NCI-H1092 (cell line): Measurements from ENCODE around the gene RALB.
"Not testable (repeated sequence)": the region's sequence is repeated elsewhere in the genome, so short reads cannot be mapped to it uniquely, and the experiment has no call there.

Experiments
- DNase-seq: peaks from one replicate; lab custom pipeline; 2025; lab: John Stamatoyannopoulos, UW

Gene RALB

DNA sequence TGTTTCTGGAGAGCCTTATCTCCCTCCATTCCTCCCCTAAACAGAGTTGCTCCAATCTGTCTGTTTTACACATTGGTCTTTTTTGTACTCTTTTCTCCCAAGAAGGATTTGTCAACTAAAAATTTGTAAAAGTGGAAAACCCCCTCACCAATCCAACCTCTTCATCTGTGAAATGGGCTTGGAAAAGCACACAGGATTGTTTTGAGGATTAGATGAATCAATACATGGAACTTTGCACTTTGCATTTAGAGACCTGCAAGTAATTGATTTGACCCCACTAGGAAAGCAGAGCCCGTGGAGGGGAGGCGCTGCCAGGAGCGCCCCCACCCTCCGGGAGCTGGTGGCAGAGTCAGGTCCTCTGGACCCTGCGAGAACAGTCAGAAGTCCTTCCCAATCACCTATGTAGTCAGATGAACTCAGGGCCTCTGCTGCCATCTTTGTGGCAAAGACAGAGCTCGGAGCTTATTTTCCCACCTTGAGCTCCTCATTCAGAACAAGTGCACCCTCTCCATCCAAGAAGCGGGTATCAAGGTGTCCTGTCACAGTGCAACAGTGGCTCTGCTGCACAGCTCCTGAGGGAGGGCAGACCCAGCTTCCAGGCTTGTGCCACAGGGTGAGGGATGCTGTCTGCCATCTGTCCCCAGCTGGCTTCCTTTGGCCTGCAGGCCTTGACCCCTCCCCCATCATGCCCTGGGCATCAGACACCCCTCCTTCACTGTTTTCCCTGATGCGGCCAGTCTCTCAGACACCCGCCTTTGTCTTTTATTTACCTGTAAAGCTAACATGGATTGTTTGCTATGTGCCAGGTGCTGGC lies 27.7 kb upstream of the RALB start:
- DNase-seq = no peak

DNA sequence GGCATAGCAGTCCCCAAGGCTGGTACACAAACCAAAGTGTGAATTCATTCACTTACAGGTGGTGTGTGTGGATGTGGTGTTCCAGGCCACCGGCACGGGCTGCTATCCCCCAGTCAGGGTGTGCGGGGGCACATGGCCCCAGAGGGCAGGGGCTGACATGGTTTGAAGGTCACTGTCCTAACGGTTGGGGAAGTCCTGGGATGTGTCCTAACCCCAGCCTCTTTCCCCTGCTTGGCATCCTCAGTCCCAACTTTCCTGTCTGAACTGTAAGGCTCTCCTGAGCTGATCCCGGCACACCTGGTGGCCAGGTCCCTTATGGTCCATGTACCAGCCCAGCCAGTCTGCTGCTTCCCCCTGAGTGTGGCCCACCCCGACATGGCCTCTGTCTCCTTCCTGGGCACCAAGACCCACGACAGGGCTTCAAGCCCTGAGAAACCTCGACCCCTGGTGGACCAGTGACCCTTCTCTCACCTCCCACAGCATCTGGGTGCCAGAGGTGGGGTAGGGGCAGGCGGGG lies 27.0 kb upstream of the RALB start:
- DNase-seq = no peak

DNA sequence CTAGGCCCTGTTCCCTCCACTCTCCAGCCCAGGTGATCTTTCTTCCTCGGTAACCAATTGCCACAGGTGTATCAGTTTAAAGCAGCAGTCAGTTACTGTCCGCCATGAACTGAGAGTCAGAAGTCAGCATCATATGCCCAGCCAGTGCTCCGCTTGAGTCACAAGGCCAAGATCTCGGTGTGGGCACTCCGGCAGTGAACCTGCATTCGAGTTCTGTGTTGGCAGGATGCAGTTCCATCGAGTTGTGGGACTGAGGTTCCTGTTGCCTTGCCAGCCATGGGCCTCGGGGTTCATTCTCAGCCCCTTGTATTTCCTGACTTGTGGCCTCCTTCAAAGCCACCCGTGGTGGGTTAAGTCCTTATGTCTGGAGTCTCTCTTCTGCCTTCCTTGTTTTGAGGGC lies 26.3 kb upstream of the RALB start:
- no peak for DNase-seq

DNA sequence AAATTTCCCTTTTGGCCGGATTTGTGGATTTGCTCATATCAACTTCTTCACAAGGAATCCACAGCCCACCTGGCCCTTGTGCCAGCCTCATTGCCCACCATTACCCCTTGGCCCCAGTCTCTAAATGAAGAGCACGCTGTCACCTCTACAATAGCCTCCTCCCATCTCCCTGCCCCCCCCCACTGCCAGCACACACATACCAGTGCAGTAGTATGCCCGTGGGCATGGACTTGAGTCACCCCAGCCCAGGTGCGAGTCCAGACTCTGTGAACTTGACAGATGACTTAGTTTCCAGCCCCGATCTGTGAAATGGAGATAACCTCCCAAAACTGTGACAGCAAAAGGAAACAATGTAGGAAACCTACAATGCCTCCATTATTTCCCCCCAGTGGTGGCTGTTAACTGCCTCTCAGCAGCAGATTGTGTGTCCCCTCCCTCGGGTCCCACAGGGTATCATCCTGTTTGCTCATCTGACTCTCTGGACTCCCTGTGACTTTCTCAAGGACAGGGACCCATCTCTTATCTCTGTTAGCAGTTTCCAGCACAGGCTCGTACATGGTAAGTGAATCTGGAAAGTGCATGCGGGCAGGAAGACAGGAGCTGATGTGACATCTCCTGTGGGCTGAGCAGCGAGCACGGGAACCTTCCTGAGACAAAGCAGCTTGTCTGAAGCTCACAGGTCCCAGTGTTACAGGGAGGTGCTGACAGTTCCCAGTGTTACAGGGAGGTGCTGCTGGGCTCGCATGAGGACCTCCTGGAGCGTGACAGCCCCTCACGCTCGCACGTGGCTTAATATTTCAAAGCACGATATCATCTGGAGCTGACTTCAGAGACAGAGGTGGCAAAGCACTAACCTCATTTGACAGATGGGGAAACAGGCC lies 25.3 kb upstream of the RALB start:
- DNase-seq = no peak

DNA sequence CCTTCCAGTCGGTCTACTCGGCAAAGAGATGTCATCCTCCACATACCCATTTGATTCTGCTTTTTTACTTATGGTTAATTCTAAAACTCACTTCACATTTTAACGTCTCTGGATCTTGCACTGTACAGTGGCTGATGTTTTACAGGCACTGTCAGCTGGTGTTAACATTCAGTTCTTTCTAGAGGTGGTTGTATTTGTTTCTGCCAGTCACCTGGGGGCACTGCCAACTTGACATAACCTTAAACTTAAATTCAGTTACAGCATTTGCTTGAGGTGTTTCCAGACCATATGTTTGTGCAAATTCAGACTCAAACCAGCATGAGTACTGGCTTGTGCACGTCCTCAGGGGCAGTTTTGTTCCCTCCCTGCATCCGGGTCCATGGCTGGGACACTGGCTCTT lies 24.1 kb upstream of the RALB start:
- DNase-seq = no peak

DNA sequence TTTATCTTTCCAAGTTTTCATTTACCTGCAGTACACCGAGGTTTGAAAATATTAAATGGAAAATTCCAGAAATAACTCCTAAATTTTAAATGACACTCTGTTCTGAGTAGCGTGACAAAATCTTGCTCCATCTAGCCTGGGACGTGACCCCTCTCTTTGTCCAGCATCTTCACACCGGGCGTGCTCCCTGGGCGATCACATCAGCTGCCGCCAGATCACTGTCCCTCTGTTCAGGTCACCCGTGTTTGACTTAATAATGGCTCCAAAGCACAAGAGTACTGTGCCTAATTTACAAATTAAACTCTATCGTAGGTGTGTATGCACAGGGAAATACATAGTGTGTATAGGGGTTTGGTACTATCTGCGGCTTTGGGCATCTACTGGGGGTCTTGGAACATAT lies 23.3 kb upstream of the RALB start:
- DNase-seq = no peak

DNA sequence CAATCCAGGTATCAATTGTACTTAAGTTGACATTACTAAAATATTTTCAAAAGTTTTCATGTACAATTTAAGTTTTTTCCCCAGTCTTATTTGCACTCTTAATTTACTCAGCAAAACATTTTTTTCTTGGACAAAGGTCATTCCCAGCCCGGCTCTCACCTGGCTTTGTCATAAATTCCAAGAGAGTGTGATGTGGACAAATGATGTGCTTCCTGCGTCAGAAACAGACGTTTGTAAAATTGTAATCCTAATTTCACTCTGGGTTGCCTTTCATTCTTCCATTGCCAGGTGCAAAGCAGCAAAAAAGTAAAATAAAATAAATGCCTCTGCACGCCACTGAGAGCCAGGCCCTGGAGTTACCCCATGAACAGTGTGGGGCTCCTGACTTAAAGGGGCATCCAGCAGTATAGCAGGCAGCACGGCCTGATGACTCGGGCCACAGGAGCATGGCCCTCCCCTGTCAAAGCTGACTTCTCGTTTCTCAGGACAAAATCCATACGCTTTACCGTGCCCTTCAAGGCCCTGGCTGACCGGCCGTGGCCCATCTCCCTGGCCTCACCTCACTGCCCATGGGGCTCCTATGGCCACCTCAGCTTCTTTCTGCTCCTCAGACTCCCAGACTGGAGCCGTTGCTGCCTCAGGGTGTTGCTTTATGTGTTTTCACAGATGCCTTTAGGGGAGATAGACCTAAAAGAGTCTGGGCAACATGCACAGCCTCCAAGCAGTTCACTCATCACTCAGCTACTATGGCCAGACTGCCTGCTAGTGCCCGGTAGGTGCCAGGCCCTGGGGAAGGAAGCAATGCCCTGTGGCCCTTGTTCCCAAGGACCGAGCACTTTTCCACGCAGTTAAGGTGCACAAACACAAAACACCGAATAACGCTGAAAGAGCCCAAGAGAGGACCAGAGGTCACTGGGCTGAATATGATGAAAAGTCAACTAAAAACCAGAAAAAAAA lies 21.9 kb upstream of the RALB start:
- DNase-seq = no peak

DNA sequence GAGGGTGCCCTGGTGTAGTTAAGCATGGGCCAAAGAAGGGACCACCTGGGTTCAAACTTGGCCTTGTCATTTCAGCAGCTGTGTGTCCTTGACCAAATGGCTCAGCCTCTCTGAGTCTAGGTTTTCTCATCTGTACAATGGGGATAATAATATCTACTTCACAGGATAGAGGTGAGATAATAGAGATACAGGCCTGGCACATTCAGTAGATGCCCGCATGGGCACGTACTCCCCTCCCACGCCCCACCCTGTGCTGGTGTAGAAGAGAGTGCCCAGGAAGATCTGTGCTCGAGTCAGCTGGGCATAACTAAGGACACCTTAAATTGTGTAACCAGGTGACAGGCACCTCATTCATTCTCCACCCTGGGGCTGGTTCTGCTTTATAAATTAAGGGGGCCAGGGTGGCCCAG lies 21.1 kb upstream of the RALB start:
- DNase-seq = no peak

DNA sequence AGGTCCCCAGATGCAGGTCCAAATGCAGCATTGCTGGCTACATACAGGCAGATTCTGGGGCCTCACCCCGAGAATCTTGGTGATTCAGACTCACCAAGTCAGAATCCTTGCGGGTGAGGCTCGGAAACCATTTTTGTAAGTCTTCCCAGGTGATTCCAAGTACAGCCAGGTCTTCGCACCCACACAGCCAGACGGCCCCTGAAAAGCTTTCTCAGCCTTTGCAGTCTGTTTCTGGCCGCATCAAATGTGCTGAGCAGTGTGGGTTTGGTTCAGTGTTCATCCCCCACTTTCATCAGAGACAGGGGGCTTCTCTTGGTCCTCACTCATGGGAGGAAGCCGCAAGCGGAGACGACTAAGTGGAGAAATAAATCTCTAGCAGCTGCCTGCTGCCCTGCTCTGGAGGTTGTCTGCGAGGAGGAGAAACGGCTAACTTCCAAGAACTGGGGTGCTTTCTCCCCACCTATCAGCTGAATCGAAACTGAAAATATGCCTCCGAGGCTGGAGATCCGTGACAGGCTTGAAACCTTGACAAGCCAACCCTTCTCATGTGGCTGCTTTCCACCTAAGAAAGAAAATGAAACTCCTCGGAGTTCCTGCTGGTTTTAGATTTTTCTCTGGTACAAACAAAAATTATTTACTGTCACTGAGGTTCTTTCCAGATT lies 20.5 kb upstream of the RALB start:
- no peak for DNase-seq

DNA sequence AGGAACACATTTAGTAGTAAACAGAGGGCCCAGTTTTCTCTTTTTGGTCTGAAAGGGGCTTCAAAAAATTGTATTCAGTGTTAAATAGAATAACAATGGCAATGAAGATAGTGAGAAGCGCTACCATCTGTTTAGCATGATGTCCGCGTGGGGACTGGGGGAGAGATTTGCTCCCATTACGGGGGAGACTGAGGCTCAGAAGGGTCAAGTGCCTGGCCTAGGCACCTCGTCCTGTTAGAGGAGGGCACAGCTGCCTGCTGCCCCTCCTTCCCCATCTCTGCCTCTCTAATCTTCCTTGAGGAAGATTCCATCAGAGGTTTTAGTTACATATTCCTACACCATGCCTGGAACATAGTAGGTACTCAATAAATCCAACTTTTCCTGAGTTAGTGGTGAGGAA lies 19.4 kb upstream of the RALB start:
- no peak for DNase-seq

DNA sequence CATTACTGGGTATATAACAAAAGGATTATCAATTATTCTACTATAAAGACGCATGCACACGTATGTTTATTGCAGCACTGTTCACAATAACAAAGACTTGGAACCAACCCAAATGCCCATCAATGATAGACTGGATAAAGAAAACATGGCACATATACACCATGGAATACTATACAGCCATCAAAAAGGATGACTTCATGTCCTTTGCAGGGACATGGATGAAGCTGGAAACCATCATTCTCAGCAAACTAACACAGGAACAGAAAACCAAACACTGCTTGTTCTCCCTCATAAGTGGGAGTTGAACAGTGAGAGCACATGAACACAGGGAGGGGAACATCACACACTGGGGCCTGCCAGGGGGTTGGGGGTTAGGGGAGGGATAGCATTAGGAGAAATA lies 17.5 kb upstream of the RALB start:
- not testable (repeated sequence) for DNase-seq

DNA sequence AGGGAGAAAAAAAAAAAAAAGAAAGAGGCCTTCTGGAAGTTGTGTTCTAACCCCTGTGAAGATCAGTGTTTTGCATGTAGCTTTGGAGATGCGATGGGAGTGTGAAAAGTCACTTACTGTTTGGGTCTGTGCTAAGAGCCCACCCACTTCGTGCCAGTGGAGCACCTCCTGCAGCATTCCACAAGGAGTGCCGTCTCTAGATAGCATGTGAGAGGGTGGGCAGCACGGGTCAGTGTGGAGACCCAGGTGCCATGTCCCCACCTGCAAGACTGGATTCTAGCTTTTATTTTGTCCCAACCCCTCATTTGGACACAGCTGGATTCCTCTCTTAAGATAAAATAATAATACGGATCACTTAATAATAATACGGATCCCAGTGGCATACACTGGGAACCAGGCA lies 17.0 kb upstream of the RALB start:
- no peak for DNase-seq

DNA sequence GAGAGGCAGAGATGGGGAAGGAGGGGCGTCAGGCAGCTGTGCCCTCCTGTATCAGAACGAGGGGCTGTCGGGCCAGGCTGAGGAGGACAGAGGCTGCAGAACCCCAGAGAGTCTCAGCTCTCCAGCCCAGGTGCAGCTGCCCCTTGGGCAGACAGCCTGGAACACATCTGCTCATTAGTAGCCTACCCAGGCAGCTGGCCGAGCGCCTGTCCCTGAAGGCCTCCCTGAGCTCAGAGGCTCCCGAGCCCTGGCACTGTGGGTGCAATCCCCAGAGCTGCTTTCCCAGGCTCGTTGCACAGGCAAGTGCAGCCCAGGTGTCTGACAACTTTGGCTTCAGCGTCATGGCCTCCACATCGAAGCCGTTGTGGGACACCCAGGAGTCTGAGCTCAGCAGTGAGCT lies 16.3 kb upstream of the RALB start:
- DNase-seq = no peak

DNA sequence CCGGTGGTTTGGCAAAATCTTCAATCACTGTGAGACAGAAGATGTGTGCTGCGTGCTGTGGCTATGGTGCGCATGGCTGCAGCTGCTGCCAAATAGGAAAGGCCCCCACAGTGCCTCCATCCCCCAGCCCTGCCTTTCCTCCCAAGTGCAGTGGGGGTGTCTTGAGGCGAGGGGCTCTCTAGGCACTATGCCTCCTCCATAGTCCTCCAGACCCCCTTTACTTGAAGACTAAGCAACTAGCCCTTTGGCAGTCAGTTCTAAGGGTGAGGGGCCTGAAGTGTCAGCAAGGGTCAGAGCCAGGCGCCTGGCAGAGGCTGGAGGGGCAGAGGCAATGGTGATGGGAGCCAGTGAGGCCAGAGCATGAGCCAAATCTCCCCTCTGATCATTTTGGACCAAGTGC lies 15.9 kb upstream of the RALB start:
- no peak for DNase-seq

DNA sequence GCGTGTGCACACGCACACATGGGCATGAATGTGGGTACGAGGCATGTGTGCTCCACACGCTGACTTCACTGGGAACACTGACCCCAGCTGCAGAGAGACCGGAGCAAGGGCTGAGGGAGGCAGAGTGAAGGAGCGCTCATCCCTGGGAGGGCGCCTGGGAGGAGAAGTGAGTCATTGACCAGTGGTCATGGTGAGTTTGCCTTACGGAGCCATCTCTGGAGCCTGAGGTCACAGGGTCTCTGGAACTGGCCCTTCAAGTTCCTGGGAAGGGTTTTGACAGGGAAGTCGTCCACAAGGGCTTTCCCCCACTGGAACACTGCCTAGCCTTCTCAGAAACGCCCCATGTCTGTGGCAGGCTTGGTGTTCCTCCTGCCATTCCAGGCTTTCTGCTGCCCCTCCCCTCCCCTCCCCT lies 15.2 kb upstream of the RALB start:
- no peak for DNase-seq

DNA sequence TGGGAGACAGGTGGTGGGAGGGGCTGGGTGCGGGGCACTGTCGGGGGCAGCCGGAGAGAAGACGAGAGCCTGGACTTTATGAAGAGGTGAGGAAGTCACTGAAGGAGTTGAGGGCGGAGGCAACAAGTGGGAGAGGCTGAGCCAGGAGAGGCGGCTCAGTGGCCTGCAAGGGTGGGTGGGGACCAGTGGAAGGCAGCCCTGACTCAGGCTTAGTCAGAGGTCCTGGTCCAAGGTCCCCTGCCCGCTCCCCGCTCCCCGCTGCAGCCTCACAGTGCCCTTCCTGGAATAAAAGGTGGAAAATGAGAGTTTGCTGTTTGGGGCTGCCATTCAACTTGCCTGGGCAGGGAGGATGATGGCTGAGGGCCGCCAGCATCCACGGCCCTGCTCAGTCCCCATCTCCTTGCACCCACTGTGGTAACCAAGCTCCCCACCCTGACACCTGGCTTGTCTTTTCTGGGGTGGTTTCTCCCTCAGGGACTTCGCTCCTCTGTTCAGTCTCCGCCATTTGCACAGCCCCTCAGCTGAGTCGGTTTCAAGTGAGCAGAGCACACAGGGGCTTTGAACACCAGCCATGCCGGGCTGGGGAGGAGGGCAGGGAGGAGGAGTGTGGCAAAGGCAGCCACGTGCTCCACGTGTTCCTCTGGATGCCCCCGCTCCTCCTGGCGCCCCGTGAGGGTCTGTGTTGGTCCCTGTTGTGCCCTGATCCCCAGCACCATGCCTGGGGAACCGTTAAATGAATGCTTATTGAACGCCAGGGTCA lies 13.7 kb upstream of the RALB start:
- no peak for DNase-seq

DNA sequence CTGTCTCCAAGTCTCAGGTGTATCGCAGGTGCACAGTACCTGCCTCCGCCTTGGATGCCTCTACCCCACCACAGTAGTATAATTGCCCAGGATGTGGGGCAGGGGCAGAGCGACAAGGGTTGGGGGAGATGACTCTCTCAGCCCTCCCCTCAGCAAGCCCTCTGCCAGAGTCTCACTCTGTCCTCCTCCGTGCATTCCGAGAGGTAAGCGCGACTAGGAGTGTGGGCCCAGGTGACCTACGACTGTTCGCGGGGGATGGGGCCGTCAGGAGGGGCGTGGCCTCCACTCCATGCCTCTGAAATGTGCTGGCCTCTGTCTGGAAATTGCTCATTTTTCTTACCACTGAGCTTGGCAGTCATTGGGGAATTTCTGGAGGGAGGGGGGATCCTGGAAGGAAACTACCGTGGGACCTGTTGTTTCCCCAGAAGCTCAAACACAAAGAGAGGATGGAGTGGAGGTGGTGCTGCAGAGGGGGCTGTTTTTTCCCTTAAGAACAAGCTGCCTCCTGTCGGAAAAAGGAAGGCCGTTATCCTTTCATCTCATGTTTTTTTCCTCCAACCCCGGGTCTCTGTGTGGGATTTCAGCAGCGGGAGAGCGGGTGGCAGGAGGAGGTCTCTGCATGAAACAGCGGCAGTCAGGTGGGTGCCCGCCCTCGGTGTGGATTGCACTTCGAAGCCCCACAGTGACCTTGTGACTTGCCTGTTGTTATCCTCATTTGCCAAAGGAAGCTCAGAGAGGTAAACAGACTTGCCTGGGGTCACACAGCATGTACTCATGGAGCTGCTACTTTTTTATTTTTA lies 13.0 kb upstream of the RALB start:
- no peak for DNase-seq

DNA sequence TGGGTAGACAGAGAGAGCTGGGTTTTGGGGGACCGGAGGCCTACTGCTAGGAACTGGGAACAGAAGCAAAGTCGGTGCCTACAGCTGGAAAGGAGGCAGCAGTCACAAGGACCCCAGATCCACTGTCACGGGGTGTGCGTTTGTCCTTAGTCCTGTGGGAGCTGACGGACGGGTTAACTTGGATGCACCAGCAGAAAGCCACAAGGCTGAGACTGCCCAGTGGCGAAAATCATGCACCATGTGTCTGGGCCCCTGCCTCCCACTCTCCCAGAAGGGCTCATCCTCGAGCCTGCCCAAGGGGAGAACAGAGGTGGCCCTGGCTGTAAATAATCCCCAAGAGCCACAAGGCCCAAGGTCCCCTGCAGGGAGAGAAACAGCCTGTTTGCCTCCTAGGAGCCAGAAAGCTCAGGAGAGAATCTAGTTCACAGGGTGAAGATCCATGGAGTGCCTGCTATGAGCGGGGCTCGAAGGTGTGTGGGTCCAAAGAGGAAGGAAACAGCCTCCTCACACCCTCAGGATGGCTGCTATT lies 11.7 kb upstream of the RALB start:
- no peak for DNase-seq

DNA sequence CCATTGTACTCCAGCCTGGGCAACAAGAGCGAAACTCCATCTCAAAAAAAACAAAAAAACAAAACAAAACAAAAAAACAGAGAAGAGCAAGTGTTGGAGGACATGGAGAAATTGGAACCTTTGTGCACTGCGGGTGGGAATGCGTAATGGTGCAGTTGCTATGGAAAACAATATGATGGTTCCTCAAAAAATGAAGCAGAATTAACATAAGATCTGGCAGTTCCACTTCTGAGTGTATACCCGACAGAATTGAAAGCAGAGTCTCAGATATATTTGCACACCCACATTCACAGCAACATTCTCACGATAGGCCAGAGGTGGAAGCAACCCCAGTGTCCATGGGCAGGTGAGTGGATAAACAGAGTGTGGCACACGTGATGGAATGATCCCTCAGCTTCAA lies 11.0 kb upstream of the RALB start:
- no peak for DNase-seq

DNA sequence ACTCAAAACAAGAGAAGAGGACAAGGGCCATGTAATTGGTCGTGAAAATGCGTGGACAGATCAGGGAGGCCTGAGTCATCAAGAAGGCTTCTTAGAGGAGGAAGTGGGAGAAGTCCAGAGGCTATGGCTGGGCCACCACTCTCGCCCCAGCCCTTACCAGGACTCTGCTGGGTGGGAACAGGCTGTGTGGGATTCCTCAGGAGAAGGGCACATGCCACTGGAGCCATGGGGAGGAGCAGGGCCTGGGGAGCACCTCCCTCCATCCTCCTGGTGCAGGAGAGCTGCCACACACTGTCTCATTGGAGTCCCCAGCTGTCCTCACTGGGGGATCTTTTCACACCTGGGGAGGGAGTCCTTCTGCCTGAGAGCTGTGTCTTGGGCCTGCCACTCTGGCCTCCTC lies 9.4 kb upstream of the RALB start:
- DNase-seq = no peak
